HepG2 (cell line): ENCODE measurements around the gene GPR137. TPM values are rescaled to one million over a fixed set of nuclear protein-coding genes. Genes with fewer than 3 reads are reported as not detected.

Source experiments
- ARNT ChIP-seq: fragments of 450-650 bp; IDR thresholded peaks from 2 replicates; pipeline ENCODE4 v1.6.1; 2017
- EED ChIP-seq: sonication (generic); formaldehyde crosslinking; IDR thresholded peaks from 2 replicates; pipeline ENCODE4 v1.5.0; 2020; ENCODE audit warnings: mild to moderate bottlenecking, missing genetic modification reagents
- HOXA3 ChIP-seq: sonication (generic); formaldehyde crosslinking; IDR thresholded peaks from 2 replicates; pipeline ENCODE4 v1.5.0; 2020; ENCODE audit warnings: missing genetic modification reagents
- MED1 ChIP-seq: sonication (generic); formaldehyde crosslinking; IDR thresholded peaks from 2 replicates; pipeline ENCODE4 v1.4.0; 2020; ENCODE audit warnings: missing genetic modification reagents
- MIXL1 ChIP-seq: IDR thresholded peaks from 2 replicates; pipeline ENCODE4 v1.6.1; 2016
- NCOA1 ChIP-seq: sonication (generic); formaldehyde crosslinking; IDR thresholded peaks from 2 replicates; pipeline ENCODE4 v1.9.0; 2021; ENCODE audit warnings: missing genetic modification reagents
- NFKB2 ChIP-seq: sonication (generic); formaldehyde crosslinking; IDR thresholded peaks from 2 replicates; pipeline ENCODE4 v1.4.0; 2020; ENCODE audit warnings: missing genetic modification reagents, borderline replicate concordance
- PRMT3 ChIP-seq: sonication (generic); formaldehyde crosslinking; IDR thresholded peaks from 2 replicates; pipeline ENCODE4 v1.8.1; 2022; ENCODE audit warnings: low read depth, mild to moderate bottlenecking, moderate library complexity, missing genetic modification reagents, borderline replicate concordance
- RBM39 ChIP-seq: fragments of 200-400 bp; formaldehyde crosslinking; IDR thresholded peaks from one replicate; pipeline ENCODE4 v1.6.1; 2018; ENCODE audit warnings: antibody characterized with exemption, mild to moderate bottlenecking, low read depth, low read length; ENCODE audit not compliant: poor library complexity, severe bottlenecking
- SIN3B ChIP-seq: fragments of 150-350 bp; IDR thresholded peaks from 2 replicates; pipeline ENCODE4 v1.6.1; 2014; ENCODE audit warnings: low read length
- SMARCE1 ChIP-seq: fragments of 450-650 bp; IDR thresholded peaks from 2 replicates; pipeline ENCODE4 v1.6.1; 2017; ENCODE audit warnings: borderline replicate concordance
- TSC22D2 ChIP-seq: sonication (generic); formaldehyde crosslinking; IDR thresholded peaks from 2 replicates; pipeline ENCODE4 v1.5.1; 2020; ENCODE audit warnings: missing genetic modification reagents, mild to moderate bottlenecking, borderline replicate concordance
- ZNF10 ChIP-seq: sonication (generic); formaldehyde crosslinking; IDR thresholded peaks from 2 replicates; pipeline ENCODE4 v1.4.0; 2020; ENCODE audit warnings: mild to moderate bottlenecking, low read depth, missing genetic modification reagents, borderline replicate concordance
- ZNF207 ChIP-seq: fragments of 450-650 bp; IDR thresholded peaks from 2 replicates; pipeline ENCODE4 v1.6.1; 2016; ENCODE audit warnings: antibody characterized with exemption, borderline replicate concordance
- ZNF563 ChIP-seq: sonication (generic); formaldehyde crosslinking; IDR thresholded peaks from 2 replicates; pipeline ENCODE4 v1.8.0; 2022; ENCODE audit warnings: mild to moderate bottlenecking, moderate library complexity, missing genetic modification reagents
- polyA plus RNA-seq, 8 experiments: library from polyadenylated mRNA; depleted of rRNA in 3 of 8; stranded (reverse) in 7 of 8; unstranded in 1 of 8; fragments of >200 nt; fragmentation: Illumina TruSeq in 4 of 8; extraction: Trizol in 4 of 8; gene quantifications; 2 replicates each; pipeline versions ENCODE4 v1.2.1 to v1.2.3, GENCODE V29; 2011 to 2016; ENCODE audit warnings: low read depth in 4 of 8, missing spikeins in 1 of 8, mixed read lengths in 1 of 8; ENCODE audit not compliant: insufficient read depth in 1 of 8
- total RNA-seq, 5 experiments: library from RNA; depleted of rRNA; stranded (reverse); fragments of >200 nt; fragmentation: Illumina TruSeq; extraction: Trizol; gene quantifications; 2 replicates each; pipeline ENCODE4 v1.2.3, GENCODE V29; 2016; ENCODE audit warnings: low read depth in 1 of 5
- TF ChIP-seq, protein P1 (sequence below): sonication (generic); formaldehyde crosslinking; conservative IDR thresholded peaks from 2 replicates; pipeline ENCODE4 v1.8.0; 2022; ENCODE audit warnings: missing genetic modification reagents
- TF ChIP-seq, protein P2 (sequence below), 2 experiments: sonication (generic) in 1 of 2; formaldehyde crosslinking in 1 of 2; IDR thresholded peaks; 2 replicates each; pipeline versions ENCODE4 v1.5.1 to v1.6.1; 2011 to 2020; ENCODE audit warnings: borderline replicate concordance in 1 of 2, low read depth in 1 of 2, low read length in 1 of 2, mild to moderate bottlenecking in 1 of 2, missing genetic modification reagents in 1 of 2, moderate library complexity in 1 of 2
- TF ChIP-seq, protein P3 (sequence below): sonication (generic); formaldehyde crosslinking; IDR thresholded peaks from 2 replicates; pipeline ENCODE4 v1.4.0; 2020; ENCODE audit warnings: mild to moderate bottlenecking, missing genetic modification reagents

GPR137 gene
- total and polyA plus RNA-seq, 2 of the 13 experiments (the other 11 are each of a cell fraction or from before 2014, with no cell fraction given), result 8.5 to 13.2 TPM

DNA sequence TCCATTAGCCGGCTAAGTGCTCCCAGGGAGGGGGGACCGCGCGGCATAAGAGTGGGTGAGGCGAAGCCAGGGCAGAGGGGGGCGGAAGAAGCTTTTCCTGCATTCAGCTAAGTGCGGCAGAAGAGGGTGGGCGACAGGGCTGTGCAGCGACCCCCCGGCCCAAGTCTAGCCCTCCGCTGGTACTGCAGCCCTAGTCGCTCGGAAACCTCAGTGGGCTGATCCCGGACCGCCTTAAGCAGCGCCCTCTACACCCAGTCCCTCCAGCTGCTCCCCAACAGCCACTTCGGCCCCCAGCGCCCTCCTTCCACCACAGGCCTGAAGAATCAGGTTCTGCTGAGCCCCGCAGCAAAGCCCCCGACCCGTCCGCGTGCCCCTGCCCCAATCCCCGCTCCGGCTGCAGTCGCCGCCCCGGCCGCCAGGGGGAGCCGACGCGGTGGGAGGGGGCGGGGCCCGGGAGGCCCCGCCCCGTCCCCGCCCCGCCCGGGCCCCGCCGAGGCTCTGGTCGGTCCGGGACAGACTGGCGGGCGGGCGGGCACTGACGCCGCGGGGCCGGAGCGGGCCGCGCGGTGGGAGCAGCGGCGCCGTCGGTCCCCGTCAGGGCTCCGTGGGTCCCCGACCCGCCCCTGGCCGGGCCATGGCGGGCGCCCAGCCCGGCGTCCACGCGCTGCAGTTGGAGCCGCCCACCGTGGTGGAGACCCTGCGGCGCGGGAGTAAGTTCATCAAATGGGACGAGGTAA is 34.5 kb upstream of the GPR137 start, which contains the start of gene PLCB3 (continued):
- no peak for TF ChIP-seq HOXA3 (CRISPR knock-in tag)
- no peak for TF ChIP-seq PRMT3
- TF ChIP-seq ZNF563, result no peak; the same call in 1 of the 2 replicates
- TF ChIP-seq, protein P1, sequence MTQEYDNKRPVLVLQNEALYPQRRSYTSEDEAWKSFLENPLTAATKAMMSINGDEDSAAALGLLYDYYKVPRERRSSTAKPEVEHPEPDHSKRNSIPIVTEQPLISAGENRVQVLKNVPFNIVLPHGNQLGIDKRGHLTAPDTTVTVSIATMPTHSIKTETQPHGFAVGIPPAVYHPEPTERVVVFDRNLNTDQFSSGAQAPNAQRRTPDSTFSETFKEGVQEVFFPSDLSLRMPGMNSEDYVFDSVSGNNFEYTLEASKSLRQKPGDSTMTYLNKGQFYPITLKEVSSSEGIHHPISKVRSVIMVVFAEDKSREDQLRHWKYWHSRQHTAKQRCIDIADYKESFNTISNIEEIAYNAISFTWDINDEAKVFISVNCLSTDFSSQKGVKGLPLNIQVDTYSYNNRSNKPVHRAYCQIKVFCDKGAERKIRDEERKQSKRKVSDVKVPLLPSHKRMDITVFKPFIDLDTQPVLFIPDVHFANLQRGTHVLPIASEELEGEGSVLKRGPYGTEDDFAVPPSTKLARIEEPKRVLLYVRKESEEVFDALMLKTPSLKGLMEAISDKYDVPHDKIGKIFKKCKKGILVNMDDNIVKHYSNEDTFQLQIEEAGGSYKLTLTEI (CRISPR knock-in tag), result no peak
- no peak for TF ChIP-seq SIN3B
- no peak for TF ChIP-seq RBM39
- TF ChIP-seq EED (CRISPR knock-in tag), result no peak
- TF ChIP-seq, protein P2, sequence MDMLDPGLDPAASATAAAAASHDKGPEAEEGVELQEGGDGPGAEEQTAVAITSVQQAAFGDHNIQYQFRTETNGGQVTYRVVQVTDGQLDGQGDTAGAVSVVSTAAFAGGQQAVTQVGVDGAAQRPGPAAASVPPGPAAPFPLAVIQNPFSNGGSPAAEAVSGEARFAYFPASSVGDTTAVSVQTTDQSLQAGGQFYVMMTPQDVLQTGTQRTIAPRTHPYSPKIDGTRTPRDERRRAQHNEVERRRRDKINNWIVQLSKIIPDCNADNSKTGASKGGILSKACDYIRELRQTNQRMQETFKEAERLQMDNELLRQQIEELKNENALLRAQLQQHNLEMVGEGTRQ (IDR thresholded peaks at IDR 0.05; ENCODE audit: low read depth, low read length), result no peak
- TF ChIP-seq, protein P2 (CRISPR knock-in tag; IDR thresholded peaks at IDR 0.05; ENCODE audit: borderline replicate concordance), result no peak
- TF ChIP-seq ARNT, result no peak
- 0 out of 2 replicates have a peak, but pooled peaks have one; percentile 1 for TF ChIP-seq TSC22D2 (CRISPR knock-in tag)
- TF ChIP-seq MIXL1 (CRISPR knock-in tag), result no peak
- TF ChIP-seq MED1 (CRISPR knock-in tag), result no peak
- TF ChIP-seq, protein P3, sequence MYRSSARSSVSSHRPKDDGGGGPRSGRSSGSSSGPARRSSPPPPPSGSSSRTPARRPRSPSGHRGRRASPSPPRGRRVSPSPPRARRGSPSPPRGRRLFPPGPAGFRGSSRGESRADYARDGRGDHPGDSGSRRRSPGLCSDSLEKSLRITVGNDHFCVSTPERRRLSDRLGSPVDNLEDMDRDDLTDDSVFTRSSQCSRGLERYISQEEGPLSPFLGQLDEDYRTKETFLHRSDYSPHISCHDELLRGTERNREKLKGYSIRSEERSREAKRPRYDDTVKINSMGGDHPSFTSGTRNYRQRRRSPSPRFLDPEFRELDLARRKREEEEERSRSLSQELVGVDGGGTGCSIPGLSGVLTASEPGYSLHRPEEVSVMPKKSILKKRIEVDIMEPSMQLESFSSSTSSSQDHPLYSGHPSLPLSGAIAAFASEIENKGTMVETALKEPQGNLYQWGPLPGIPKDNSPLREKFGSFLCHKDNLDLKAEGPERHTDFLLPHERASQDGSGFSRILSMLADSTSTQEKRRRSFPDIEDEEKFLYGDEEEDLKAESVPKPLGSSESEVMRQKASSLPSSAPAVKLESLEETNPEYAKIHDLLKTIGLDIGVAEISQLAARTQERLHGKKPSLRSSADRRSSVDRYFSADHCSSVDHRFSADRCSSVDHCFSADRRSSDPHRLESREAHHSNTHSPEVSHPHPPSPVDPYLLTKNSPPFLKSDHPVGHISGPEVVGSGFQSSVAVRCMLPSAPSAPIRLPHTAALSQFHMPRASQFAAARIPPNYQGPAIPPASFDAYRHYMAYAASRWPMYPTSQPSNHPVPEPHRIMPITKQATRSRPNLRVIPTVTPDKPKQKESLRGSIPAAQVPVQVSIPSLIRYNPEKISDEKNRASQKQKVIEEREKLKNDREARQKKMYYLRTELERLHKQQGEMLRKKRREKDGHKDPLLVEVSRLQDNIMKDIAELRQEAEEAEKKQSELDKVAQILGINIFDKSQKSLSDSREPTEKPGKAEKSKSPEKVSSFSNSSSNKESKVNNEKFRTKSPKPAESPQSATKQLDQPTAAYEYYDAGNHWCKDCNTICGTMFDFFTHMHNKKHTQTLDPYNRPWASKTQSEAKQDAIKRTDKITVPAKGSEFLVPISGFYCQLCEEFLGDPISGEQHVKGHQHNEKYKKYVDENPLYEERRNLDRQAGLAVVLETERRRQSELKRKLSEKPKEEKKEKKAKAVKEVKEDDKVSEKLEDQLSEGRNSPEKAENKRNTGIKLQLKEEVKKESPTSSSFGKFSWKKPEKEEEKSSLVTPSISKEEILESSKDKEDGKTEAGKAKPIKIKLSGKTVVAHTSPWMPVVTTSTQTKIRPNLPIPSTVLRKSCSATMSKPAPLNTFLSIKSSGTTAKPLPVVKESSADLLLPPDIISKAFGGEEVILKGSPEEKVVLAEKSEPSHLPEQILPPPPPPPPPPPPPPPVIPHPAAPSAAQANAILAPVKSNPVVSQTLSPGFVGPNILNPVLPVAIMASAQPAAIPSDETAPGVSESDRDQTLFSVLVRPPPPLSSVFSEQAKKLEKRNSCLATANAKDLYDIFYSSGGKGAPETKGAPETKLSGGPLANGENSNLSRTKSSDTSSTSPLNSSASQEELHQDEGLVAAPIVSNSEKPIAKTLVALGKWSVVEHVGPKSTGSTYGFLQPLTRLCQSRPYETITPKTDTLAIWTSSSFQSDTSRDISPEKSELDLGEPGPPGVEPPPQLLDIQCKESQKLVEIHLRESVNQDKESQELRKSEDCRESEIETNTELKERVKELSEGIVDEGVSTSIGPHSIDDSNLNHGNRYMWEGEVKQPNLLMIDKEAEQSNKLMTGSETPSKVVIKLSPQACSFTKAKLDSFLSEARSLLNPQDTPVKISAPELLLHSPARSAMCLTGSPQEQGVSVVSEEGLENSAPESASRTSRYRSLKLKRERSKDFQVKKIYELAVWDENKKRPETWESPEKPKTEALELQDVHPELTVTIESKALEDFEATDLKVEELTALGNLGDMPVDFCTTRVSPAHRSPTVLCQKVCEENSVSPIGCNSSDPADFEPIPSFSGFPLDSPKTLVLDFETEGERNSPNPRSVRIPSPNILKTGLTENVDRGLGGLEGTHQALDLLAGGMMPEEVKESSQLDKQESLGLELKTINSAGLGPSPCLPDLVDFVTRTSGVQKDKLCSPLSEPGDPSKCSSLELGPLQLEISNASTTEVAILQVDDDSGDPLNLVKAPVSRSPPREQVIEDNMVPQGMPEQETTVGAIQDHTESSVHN (CRISPR knock-in tag), result no peak
- TF ChIP-seq NFKB2, result peak; percentile 57; the same call in 1 of the 2 replicates
- TF ChIP-seq ZNF207, result no peak
- TF ChIP-seq SMARCE1, result no peak
- TF ChIP-seq NCOA1 (CRISPR knock-in tag), result no peak
- no peak for TF ChIP-seq ZNF10
